HuH-7.5 (cell line): Measurements from ENCODE around the gene SQSTM1.

ENCODE experiments used
- DNase-seq: peaks from one replicate; pipeline ENCODE4 v3.0.0; 2011; ENCODE audit warnings: low spot score

The SQSTM1 gene

GRCh38 chr5:179795049-179795862, 25.4 kb upstream of the SQSTM1 start:
- peak; percentile 70 for DNase-seq

- DNase-seq, result peak; percentile 93
Observed at GRCh38 chr5:179795863-179796833, 24.6 kb upstream of the SQSTM1 start.

DNA sequence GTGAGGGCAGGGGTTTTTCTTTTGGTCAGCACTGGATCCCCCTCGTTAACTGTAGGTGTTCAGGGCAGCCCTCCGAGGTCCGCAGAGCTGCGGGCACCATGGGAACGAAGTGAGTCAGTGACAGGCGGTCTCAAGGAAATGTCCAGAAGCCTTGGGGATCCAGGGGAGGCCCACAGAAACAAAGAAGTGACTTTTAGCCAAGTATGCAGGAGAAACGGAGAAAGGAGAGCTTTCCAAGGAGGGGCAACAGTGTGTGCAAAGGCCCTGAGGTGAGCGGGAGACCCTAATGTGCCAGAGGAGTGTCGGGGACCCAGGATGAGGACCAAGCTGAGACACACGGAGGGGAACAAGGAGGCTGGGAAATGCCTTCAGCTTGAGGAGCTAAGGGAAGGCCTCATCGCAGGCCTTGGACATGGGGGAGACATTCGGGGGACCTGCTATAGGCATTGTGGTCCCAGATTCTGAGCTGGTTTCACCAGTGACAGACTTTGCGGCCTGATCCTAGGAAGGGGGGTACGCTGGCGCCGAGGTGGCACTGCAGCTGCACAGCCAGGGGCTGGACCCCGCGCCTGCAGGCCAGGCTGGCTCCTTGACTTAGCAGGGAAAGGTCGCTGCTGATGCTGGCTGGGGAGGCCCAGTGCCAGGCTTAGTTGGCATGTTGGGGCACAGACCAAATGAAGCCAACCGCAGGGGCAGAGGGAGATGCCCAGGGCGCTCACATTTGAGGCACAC, 23.7 kb upstream of the SQSTM1 start:
- no peak for DNase-seq

GRCh38 chr5:179797741-179798140, 23.0 kb upstream of the SQSTM1 start:
- DNase-seq, result no peak

GRCh38 chr5:179798144-179798770, 22.4 kb upstream of the SQSTM1 start:
- no peak for DNase-seq

GRCh38 chr5:179798771-179799643, 21.7 kb upstream of the SQSTM1 start:
- no peak for DNase-seq

DNA sequence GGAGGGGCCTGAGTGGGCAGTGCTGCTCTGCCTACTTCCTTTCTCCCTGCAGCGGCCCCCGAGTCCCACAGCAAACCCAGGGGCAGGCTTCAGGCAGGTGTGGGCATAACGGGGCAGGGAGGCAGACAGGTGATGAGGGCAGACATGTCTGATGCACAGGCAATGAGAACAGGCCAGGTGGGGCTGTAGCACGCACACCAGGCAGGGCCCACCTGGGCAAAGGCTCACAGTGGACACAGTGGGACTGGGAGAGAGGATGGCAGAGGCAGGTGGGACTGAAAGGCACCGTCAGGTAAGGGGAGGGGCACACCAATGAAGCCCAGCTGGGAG, 21.1 kb upstream of the SQSTM1 start:
- no peak for DNase-seq

GRCh38 chr5:179800071-179800695, 20.5 kb upstream of the SQSTM1 start:
- DNase-seq, result no peak

DNA sequence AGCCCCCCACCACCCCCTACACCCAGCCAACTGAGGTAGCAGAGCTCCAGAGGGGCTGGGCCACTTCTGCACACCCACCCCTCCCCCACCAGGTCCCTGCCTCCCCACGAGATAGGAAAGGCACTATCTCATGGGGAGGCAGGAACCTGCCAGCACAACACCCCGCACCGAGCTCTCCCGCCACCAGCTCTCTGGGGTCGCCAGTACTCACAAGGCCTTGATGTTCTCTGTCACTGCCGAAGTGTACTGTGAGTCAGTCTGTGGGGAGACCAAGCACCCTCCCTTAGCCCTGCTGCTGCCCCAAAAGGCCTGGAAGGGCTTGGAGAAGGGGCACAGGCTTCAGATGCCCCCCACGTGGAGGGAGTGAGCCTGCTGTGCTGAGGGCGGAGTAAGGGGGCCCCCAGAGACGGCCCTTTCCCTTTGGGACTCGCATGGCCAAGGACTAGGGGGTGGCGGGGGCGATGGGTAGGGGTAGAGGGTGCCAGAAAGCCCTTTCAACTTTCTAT, 20.0 kb upstream of the SQSTM1 start:
- DNase-seq, result no peak

DNA sequence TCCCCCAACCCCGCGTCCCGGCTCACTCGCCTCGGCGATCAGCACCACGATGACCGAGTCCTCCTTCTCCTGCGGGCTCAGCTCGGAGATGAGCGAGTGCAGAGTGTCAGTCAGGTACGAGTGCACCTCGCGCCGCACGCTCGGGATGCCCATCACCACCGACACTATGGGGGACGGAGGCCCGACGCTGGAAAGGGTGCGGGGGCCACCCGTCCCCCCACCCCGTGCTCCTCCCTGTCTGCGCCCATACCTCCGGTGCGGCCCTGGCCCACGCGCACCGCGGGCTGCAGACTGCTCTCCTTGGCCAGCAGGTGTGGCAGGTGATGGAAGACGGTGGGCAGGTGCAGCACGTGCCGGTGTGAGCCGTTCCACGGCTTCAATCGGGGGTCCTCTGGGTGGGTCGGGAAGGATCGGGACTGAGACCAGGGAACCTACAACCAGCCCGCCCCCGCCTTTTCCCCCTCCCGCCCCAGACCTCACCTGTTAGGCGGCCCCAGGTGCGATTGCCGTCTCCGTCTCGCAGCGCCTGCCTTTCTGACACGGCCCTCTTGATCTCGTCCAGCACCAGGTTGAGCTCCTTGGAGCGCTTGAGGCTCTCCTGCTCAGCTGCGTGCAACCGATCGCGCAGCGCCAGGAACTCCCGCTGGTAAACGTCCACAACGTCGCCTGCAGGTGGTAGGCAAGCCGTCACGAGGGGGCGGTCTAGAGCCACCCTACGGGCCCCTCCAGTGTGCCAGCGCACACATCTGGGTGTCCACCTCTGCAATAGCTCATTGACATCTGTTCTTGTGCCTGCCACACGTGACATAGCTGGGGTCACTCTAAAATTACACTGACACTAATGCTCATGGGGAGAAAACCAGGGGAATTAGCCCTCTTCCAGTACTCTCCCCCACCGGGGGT, 19.1 kb upstream of the SQSTM1 start:
- peak; percentile 96 for DNase-seq

GRCh38 chr5:179802207-179802883, 18.4 kb upstream of the SQSTM1 start:
- DNase-seq, result no peak

GRCh38 chr5:179802950-179803562, 17.6 kb upstream of the SQSTM1 start:
- DNase-seq, result no peak

DNA sequence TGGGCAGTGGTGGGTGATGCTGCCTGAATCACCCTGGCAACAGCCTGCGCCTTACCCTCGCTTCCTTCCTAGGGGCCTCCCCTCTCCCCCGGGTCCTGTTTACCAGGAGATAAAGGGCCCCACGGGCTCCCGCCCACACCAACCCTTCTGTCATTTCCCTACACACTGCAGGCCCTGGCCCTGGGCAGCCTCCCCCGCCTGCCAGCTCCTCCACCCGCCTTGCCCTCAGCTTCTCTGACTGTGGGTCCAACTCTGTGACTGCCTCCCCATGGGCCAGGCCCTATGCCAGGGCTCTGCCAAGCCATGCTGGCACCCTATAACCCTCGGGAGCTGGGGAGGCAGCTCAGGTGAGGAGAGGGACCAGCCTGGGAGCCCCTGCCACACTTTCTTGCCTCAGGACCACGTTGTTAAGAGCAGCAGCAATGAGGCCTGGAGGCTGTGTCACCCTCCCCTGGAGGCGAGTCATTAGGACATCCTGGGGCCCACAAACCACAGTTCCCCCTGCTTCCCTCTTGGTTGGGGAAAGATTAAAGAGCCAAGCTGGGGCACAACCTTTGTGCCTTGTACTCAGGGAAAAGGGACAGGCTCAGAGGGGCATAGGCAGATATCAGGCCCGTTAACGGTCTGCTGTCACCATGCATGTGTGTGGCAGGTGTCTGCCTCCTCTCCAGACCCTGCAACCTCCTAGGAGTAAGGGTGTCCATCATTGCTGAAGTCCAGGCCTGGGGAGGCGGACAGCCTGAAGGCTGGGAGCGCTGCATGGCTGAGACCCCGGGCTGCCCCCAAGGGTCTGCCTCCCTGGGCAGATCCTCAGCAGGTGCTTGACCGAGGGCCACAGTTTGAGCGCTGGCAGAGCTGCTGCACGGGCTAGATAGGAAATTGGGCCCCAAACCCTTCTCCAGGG, 16.8 kb upstream of the SQSTM1 start:
- no peak for DNase-seq

DNA sequence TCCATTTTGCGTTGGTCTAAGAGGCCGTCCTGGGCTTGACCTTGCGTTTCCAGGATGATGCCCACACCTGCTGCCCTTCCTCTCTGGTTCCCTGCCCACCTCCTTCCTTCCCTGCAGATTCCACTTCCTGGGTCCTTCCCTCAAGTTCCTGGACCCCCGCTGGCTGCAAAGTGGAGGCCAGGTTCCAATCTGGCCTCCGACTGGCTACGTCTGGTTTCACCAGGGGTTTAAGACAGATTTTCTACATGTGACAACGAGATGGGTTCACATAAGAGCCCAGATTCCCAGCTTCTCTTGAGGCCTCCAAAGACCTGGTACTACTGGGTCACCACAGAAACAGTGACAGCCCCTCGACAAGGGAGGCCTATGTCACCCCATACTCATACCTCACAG, 16.2 kb upstream of the SQSTM1 start:
- DNase-seq, result no peak

- DNase-seq, result no peak
Observed at GRCh38 chr5:179805070-179805528, 15.6 kb upstream of the SQSTM1 start.

- DNase-seq, result peak; percentile 77
Observed at GRCh38 chr5:179805529-179806249, 15.0 kb upstream of the SQSTM1 start.
